ENCODE measurements around the gene UBE3C. TPM values are rescaled to one million over a fixed set of nuclear protein-coding genes. Genes with fewer than 3 reads are reported as not detected.

UBE3C gene
- total RNA-seq, 4 donors from 2014 or later: 66.1 to 93.3 (median 85.5) TPM

- no peaks in the 10 kb centered on the region for H3K27me3 ChIP-seq
- no peak for TF ChIP-seq CTCF (IDR thresholded peaks at IDR 0.05)
- TF ChIP-seq POLR2AphosphoS5 (IDR thresholded peaks at IDR 0.05): no peak
- no peak for TF ChIP-seq POLR2A (IDR thresholded peaks at IDR 0.05; ENCODE audit: low read depth)
- TF ChIP-seq EP300 (IDR thresholded peaks at IDR 0.05): no peak
- H3K36me3 ChIP-seq: peaks cover 4 to 40% (median 30%) of the 10 kb centered on the region in 4 donors
- no peak overlapping the region for H3K27ac ChIP-seq (replicated peaks in 1 of 4)
- intact Hi-C loops (cut with DNase I): no loop called here
- whole genome bisulfite sequencing: 94% methylated on average over 10 of the region's 10 CpGs
- DNase-seq (ENCODE audit: extremely low spot score): no peak
- H3K4me3 ChIP-seq: no peak overlapping the region
- H3K4me1 ChIP-seq: no peaks in the 10 kb centered on the region
- no peaks in the 10 kb centered on the region for H3K9me3 ChIP-seq
Measured at GRCh38 chr7:157239571-157240270, 101.0 kb downstream of the UBE3C start.

- intact Hi-C loops (cut with DNase I): no loop called here
Measured at GRCh38 chr7:157241631-157242030, 102.9 kb downstream of the UBE3C start.

GRCh38 chr7:157244516-157245294, 106.0 kb downstream of the UBE3C start:
- Histone ChIP-seq H3K27me3 (no peaks in the 10 kb centered on the region), H3K4me3 (no peak overlapping the region), H3K27ac (replicated peaks in 1 of 4) (no peak overlapping the region), H3K9me3 (no peaks in the 10 kb centered on the region), H3K36me3 (peaks cover 12 to 38% (median 33%) of the 10 kb centered on the region in 4 donors), H3K4me1 (no peaks in the 10 kb centered on the region)
- no peak for DNase-seq (ENCODE audit: extremely low spot score)
- 91% methylated on average over 6 of the region's 6 CpGs for WGBS
- TF ChIP-seq CTCF (IDR thresholded peaks at IDR 0.05): no peak
- TF ChIP-seq POLR2AphosphoS5 (IDR thresholded peaks at IDR 0.05): no peak
- no peak for TF ChIP-seq POLR2A (IDR thresholded peaks at IDR 0.05; ENCODE audit: low read depth)
- TF ChIP-seq EP300 (IDR thresholded peaks at IDR 0.05): no peak
- intact Hi-C loops (cut with DNase I): no loop called here

More at GRCh38 chr7:157241631-157242030, 102.9 kb downstream of the UBE3C start:
- H3K4me1 ChIP-seq: no peaks in the 10 kb centered on the region
- no peak overlapping the region for H3K27ac ChIP-seq (replicated peaks in 1 of 4)
- no peak for DNase-seq (ENCODE audit: extremely low spot score)
- TF ChIP-seq POLR2AphosphoS5 (IDR thresholded peaks at IDR 0.05) (no peak), POLR2A (IDR thresholded peaks at IDR 0.05; ENCODE audit: low read depth) (no peak), EP300 (IDR thresholded peaks at IDR 0.05) (no peak), CTCF (IDR thresholded peaks at IDR 0.05) (no peak)
- peaks cover 4 to 39% (median 30%) of the 10 kb centered on the region in 4 donors for H3K36me3 ChIP-seq
- no peaks in the 10 kb centered on the region for H3K27me3 ChIP-seq
- 94% methylated on average over 5 of the region's 5 CpGs for WGBS
- H3K4me3 ChIP-seq: no peak overlapping the region
- no peaks in the 10 kb centered on the region for H3K9me3 ChIP-seq

GRCh38 chr7:157246052-157246451, 107.3 kb downstream of the UBE3C start:
- Histone ChIP-seq H3K27ac (replicated peaks in 1 of 4) (no peak overlapping the region), H3K9me3 (no peaks in the 10 kb centered on the region), H3K4me1 (no peaks in the 10 kb centered on the region), H3K36me3 (peaks cover 12 to 39% (median 36%) of the 10 kb centered on the region in 4 donors), H3K27me3 (no peaks in the 10 kb centered on the region), H3K4me3 (no peak overlapping the region)
- TF ChIP-seq POLR2A (IDR thresholded peaks at IDR 0.05; ENCODE audit: low read depth): no peak
- intact Hi-C loops (cut with DNase I): no loop called here
- WGBS: 94% methylated on average over 8 of the region's 8 CpGs
- no peak for DNase-seq (ENCODE audit: extremely low spot score)

- intact Hi-C loops (cut with DNase I): no loop called here
- TF ChIP-seq POLR2AphosphoS5 (IDR thresholded peaks at IDR 0.05) (no peak), EP300 (IDR thresholded peaks at IDR 0.05) (no peak), CTCF (IDR thresholded peaks at IDR 0.05) (no peak), POLR2A (IDR thresholded peaks at IDR 0.05; ENCODE audit: low read depth) (no peak)
- Histone ChIP-seq H3K27ac (replicated peaks in 1 of 4) (no peak overlapping the region), H3K27me3 (no peaks in the 10 kb centered on the region), H3K4me3 (no peak overlapping the region), H3K36me3 (peaks cover 15 to 54% (median 38%) of the 10 kb centered on the region in 4 donors), H3K4me1 (no peaks in the 10 kb centered on the region), H3K9me3 (no peaks in the 10 kb centered on the region)
- over 99% methylated on average over 12 of the region's 14 CpGs for WGBS
- DNase-seq (ENCODE audit: extremely low spot score): no peak
Measured at GRCh38 chr7:157248659-157249058, 109.9 kb downstream of the UBE3C start.

Data from esophagus muscularis mucosa (tissue), 4 donors.